Tibial nerve (tissue), 3 donors: ENCODE results near the gene ABCG1.

Source experiments
- POLR2A ChIP-seq, 2 donors: fragments of 450-650 bp; IDR thresholded peaks; one replicate each; pipeline ENCODE4 v1.6.1; 2017; ENCODE audit warnings: antibody characterized with exemption in 2 of 2, mild to moderate bottlenecking in 2 of 2, moderate library complexity in 2 of 2
- TF ChIP-seq, protein P1 (sequence below), 5 experiments: fragments of 200-600 bp in 3 of 5; fragments of 450-650 bp in 2 of 5; sonication (generic) in 3 of 5; IDR thresholded peaks; one replicate each; pipeline ENCODE4 v1.5.1; 2016 to 2019; ENCODE audit warnings: antibody characterized with exemption in 5 of 5, mild to moderate bottlenecking in 3 of 5, moderate library complexity in 2 of 5

- TF ChIP-seq, protein P1, sequence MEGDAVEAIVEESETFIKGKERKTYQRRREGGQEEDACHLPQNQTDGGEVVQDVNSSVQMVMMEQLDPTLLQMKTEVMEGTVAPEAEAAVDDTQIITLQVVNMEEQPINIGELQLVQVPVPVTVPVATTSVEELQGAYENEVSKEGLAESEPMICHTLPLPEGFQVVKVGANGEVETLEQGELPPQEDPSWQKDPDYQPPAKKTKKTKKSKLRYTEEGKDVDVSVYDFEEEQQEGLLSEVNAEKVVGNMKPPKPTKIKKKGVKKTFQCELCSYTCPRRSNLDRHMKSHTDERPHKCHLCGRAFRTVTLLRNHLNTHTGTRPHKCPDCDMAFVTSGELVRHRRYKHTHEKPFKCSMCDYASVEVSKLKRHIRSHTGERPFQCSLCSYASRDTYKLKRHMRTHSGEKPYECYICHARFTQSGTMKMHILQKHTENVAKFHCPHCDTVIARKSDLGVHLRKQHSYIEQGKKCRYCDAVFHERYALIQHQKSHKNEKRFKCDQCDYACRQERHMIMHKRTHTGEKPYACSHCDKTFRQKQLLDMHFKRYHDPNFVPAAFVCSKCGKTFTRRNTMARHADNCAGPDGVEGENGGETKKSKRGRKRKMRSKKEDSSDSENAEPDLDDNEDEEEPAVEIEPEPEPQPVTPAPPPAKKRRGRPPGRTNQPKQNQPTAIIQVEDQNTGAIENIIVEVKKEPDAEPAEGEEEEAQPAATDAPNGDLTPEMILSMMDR (IDR thresholded peaks at IDR 0.05) = no peak
- no peak for TF ChIP-seq POLR2A (IDR thresholded peaks at IDR 0.05)
These were observed 49.2 kb upstream of the ABCG1 start for GRCh38 chr21:42169758-42170157.
